ENCODE results near the gene KLK3.

The KLK3 gene

GRCh38 chr19:50843205-50843604 is 11.5 kb upstream of the KLK3 start:
- Histone ChIP-seq H3K27ac (ENCODE audit: insufficient read depth in 1 of 2, low read depth in 1 of 2, low read length in 2 of 2, poor library complexity in 1 of 2, severe bottlenecking in 2 of 2) (no peak overlapping the region), H3K36me3 (ENCODE audit: control insufficient read depth in 4 of 4, insufficient read depth in 4 of 4, low read length in 3 of 4) (no peaks in the 10 kb centered on the region), H3K27me3 (replicated peaks in 2 of 5; ENCODE audit: control insufficient read depth in 4 of 5, insufficient read depth in 5 of 5, low read length in 4 of 5) (peaks cover 0 to 48% (median 2%) of the 10 kb centered on the region in 5 experiments), H3K9me3 (ENCODE audit: control extremely low read depth in 1 of 5, control insufficient read depth in 4 of 5, insufficient read depth in 2 of 5, low read depth in 1 of 5, low read length in 4 of 5) (peaks cover 0 to 18% (median 6%) of the 10 kb centered on the region in 5 experiments), H3K4me1 (ENCODE audit: control extremely low read depth in 1 of 4, control insufficient read depth in 4 of 4, insufficient read depth in 4 of 4, low read length in 3 of 4) (no peaks in the 10 kb centered on the region), H3K4me3 (ENCODE audit: control insufficient read depth in 1 of 7, extremely low read depth in 1 of 7, insufficient read depth in 4 of 7, low read depth in 2 of 7, low read length in 6 of 7) (no peak overlapping the region)
- ChIA-PET CTCF (no interaction called here), POLR2A (no interaction called here)
- DNase-seq = no peak
- no CpG with 5 or more reads among the region's 2 CpGs for WGBS (ENCODE audit: insufficient coverage)

GRCh38 chr19:50843701-50844221 is 11.0 kb upstream of the KLK3 start:
- peaks cover 0 to 48% (median 2%) of the 10 kb centered on the region in 5 experiments for H3K27me3 ChIP-seq (replicated peaks in 2 of 5; ENCODE audit: control insufficient read depth in 4 of 5, insufficient read depth in 5 of 5, low read length in 4 of 5)
- H3K9me3 ChIP-seq (ENCODE audit: control extremely low read depth in 1 of 5, control insufficient read depth in 4 of 5, insufficient read depth in 2 of 5, low read depth in 1 of 5, low read length in 4 of 5) = peaks cover 0 to 18% (median 6%) of the 10 kb centered on the region in 5 experiments
- H3K4me3 ChIP-seq (ENCODE audit: control insufficient read depth in 1 of 7, extremely low read depth in 1 of 7, insufficient read depth in 4 of 7, low read depth in 2 of 7, low read length in 6 of 7) = no peak overlapping the region
- H3K27ac ChIP-seq (ENCODE audit: insufficient read depth in 1 of 2, low read depth in 1 of 2, low read length in 2 of 2, poor library complexity in 1 of 2, severe bottlenecking in 2 of 2) = no peak overlapping the region
- H3K4me1 ChIP-seq (ENCODE audit: control extremely low read depth in 1 of 4, control insufficient read depth in 4 of 4, insufficient read depth in 4 of 4, low read length in 3 of 4) = no peaks in the 10 kb centered on the region
- DNase-seq = no peak
- 94% methylated on average over 6 of the region's 7 CpGs for WGBS (ENCODE audit: insufficient coverage)
- H3K36me3 ChIP-seq (ENCODE audit: control insufficient read depth in 4 of 4, insufficient read depth in 4 of 4, low read length in 3 of 4) = no peaks in the 10 kb centered on the region
- POLR2A ChIA-PET = no interaction called here
- CTCF ChIA-PET = no interaction called here

- H3K4me3 ChIP-seq (ENCODE audit: control insufficient read depth in 1 of 7, extremely low read depth in 1 of 7, insufficient read depth in 4 of 7, low read depth in 2 of 7, low read length in 6 of 7) = no peak overlapping the region
- POLR2A ChIA-PET = no interaction called here
- H3K9me3 ChIP-seq (ENCODE audit: control extremely low read depth in 1 of 5, control insufficient read depth in 4 of 5, insufficient read depth in 2 of 5, low read depth in 1 of 5, low read length in 4 of 5) = peaks cover 0 to 18% (median 6%) of the 10 kb centered on the region in 5 experiments
- DNase-seq = no peak
- 71% methylated on average over 8 of the region's 8 CpGs for WGBS (ENCODE audit: insufficient coverage)
- H3K36me3 ChIP-seq (ENCODE audit: control insufficient read depth in 4 of 4, insufficient read depth in 4 of 4, low read length in 3 of 4) = no peaks in the 10 kb centered on the region
- CTCF ChIA-PET = no interaction called here
- peaks cover 0 to 45% (median 2%) of the 10 kb centered on the region in 5 experiments for H3K27me3 ChIP-seq (replicated peaks in 2 of 5; ENCODE audit: control insufficient read depth in 4 of 5, insufficient read depth in 5 of 5, low read length in 4 of 5)
- H3K4me1 ChIP-seq (ENCODE audit: control extremely low read depth in 1 of 4, control insufficient read depth in 4 of 4, insufficient read depth in 4 of 4, low read length in 3 of 4) = no peaks in the 10 kb centered on the region
- H3K27ac ChIP-seq (ENCODE audit: insufficient read depth in 1 of 2, low read depth in 1 of 2, low read length in 2 of 2, poor library complexity in 1 of 2, severe bottlenecking in 2 of 2) = no peak overlapping the region
Observed at GRCh38 chr19:50844296-50844935, 10.3 kb upstream of the KLK3 start.

DNA sequence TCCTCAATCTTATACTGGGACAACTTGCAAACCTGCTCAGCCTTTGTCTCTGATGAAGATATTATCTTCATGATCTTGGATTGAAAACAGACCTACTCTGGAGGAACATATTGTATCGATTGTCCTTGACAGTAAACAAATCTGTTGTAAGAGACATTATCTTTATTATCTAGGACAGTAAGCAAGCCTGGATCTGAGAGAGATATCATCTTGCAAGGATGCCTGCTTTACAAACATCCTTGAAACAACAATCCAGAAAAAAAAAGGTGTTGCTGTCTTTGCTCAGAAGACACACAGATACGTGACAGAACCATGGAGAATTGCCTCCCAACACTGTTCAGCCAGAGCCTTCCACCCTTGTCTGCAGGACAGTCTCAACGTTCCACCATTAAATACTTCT is 4.0 kb upstream of the KLK3 start:
- H3K36me3 ChIP-seq (ENCODE audit: control insufficient read depth in 4 of 4, insufficient read depth in 4 of 4, low read length in 3 of 4) = no peaks in the 10 kb centered on the region
- CTCF ChIA-PET = no interaction called here
- H3K27ac ChIP-seq (ENCODE audit: insufficient read depth in 1 of 2, low read depth in 1 of 2, low read length in 2 of 2, poor library complexity in 1 of 2, severe bottlenecking in 2 of 2) = no peak overlapping the region
- WGBS (ENCODE audit: insufficient coverage) = 75% methylated on average over 2 of the region's 3 CpGs
- no peak overlapping the region for H3K4me3 ChIP-seq (ENCODE audit: control insufficient read depth in 1 of 7, extremely low read depth in 1 of 7, insufficient read depth in 4 of 7, low read depth in 2 of 7, low read length in 6 of 7)
- H3K9me3 ChIP-seq (ENCODE audit: control extremely low read depth in 1 of 5, control insufficient read depth in 4 of 5, insufficient read depth in 2 of 5, low read depth in 1 of 5, low read length in 4 of 5) = no peaks in the 10 kb centered on the region
- H3K4me1 ChIP-seq (ENCODE audit: control extremely low read depth in 1 of 4, control insufficient read depth in 4 of 4, insufficient read depth in 4 of 4, low read length in 3 of 4) = no peaks in the 10 kb centered on the region
- no peak for DNase-seq
- POLR2A ChIA-PET = no interaction called here
- peaks cover 0 to 46% (median 8%) of the 10 kb centered on the region in 5 experiments for H3K27me3 ChIP-seq (replicated peaks in 2 of 5; ENCODE audit: control insufficient read depth in 4 of 5, insufficient read depth in 5 of 5, low read length in 4 of 5)

DNA sequence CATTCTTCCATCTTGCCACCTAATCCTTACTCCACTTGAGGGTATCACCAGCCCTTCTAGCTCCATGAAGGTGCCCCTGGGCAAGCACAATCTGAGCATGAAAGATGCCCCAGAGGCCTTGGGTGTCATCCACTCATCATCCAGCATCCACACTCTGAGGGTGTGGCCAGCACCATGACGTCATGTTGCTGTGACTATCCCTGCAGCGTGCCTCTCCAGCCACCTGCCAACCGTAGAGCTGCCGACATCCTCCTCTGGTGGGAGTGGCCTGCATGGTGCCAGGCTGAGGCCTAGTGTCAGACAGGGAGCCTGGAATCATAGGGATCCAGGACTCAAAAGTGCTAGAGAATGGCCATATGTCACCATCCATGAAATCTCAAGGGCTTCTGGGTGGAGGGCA is 3.1 kb upstream of the KLK3 start:
- POLR2A ChIA-PET = no interaction called here
- CTCF ChIA-PET = no interaction called here

DNA sequence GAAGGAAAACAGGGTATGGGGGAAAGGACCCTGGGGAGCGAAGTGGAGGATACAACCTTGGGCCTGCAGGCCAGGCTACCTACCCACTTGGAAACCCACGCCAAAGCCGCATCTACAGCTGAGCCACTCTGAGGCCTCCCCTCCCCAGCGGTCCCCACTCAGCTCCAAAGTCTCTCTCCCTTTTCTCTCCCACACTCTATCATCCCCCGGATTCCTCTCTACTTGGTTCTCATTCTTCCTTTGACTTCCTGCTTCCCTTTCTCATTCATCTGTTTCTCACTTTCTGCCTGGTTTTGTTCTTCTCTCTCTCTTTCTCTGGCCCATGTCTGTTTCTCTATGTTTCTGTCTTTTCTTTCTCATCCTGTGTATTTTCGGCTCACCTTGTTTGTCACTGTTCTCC is 2.7 kb downstream of the KLK3 start:
- 79% methylated on average over 4 of the region's 6 CpGs for WGBS (ENCODE audit: insufficient coverage)
- DNase-seq = no peak
- CTCF ChIA-PET = no interaction called here
- H3K27ac ChIP-seq (ENCODE audit: insufficient read depth in 1 of 2, low read depth in 1 of 2, low read length in 2 of 2, poor library complexity in 1 of 2, severe bottlenecking in 2 of 2) = no peak overlapping the region
- POLR2A ChIA-PET = no interaction called here
- peaks cover 0 to 74% (median 17%) of the 10 kb centered on the region in 5 experiments for H3K27me3 ChIP-seq (replicated peaks in 2 of 5; ENCODE audit: control insufficient read depth in 4 of 5, insufficient read depth in 5 of 5, low read length in 4 of 5)
- H3K9me3 ChIP-seq (ENCODE audit: control extremely low read depth in 1 of 5, control insufficient read depth in 4 of 5, insufficient read depth in 2 of 5, low read depth in 1 of 5, low read length in 4 of 5) = peaks cover 0 to 17% (median 14%) of the 10 kb centered on the region in 5 experiments
- no peaks in the 10 kb centered on the region for H3K4me1 ChIP-seq (ENCODE audit: control extremely low read depth in 1 of 4, control insufficient read depth in 4 of 4, insufficient read depth in 4 of 4, low read length in 3 of 4)
- H3K4me3 ChIP-seq (ENCODE audit: control insufficient read depth in 1 of 7, extremely low read depth in 1 of 7, insufficient read depth in 4 of 7, low read depth in 2 of 7, low read length in 6 of 7) = no peak overlapping the region
- no peaks in the 10 kb centered on the region for H3K36me3 ChIP-seq (ENCODE audit: control insufficient read depth in 4 of 4, insufficient read depth in 4 of 4, low read length in 3 of 4)

More for the DNA sequence above, 3.1 kb upstream of the KLK3 start:
- Histone ChIP-seq H3K27me3 (replicated peaks in 2 of 5; ENCODE audit: control insufficient read depth in 4 of 5, insufficient read depth in 5 of 5, low read length in 4 of 5) (peaks cover 0 to 54% (median 9%) of the 10 kb centered on the region in 5 experiments), H3K4me1 (ENCODE audit: control extremely low read depth in 1 of 4, control insufficient read depth in 4 of 4, insufficient read depth in 4 of 4, low read length in 3 of 4) (no peaks in the 10 kb centered on the region), H3K27ac (ENCODE audit: insufficient read depth in 1 of 2, low read depth in 1 of 2, low read length in 2 of 2, poor library complexity in 1 of 2, severe bottlenecking in 2 of 2) (no peak overlapping the region), H3K4me3 (ENCODE audit: control insufficient read depth in 1 of 7, extremely low read depth in 1 of 7, insufficient read depth in 4 of 7, low read depth in 2 of 7, low read length in 6 of 7) (no peak overlapping the region), H3K9me3 (ENCODE audit: control extremely low read depth in 1 of 5, control insufficient read depth in 4 of 5, insufficient read depth in 2 of 5, low read depth in 1 of 5, low read length in 4 of 5) (no peaks in the 10 kb centered on the region), H3K36me3 (ENCODE audit: control insufficient read depth in 4 of 4, insufficient read depth in 4 of 4, low read length in 3 of 4) (no peaks in the 10 kb centered on the region)
- no peak for DNase-seq
- 83% methylated on average over 4 of the region's 4 CpGs for WGBS (ENCODE audit: insufficient coverage)

DNA sequence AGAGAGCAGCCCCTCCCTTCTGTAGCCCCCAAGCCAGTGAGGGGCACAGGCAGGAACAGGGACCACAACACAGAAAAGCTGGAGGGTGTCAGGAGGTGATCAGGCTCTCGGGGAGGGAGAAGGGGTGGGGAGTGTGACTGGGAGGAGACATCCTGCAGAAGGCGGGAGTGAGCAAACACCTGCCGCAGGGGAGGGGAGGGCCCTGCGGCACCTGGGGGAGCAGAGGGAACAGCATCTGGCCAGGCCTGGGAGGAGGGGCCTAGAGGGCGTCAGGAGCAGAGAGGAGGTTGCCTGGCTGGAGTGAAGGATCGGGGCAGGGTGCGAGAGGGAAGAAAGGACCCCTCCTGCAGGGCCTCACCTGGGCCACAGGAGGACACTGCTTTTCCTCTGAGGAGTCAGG is 4.2 kb downstream of the KLK3 start:
- DNase-seq = no peak
- Histone ChIP-seq H3K36me3 (ENCODE audit: control insufficient read depth in 4 of 4, insufficient read depth in 4 of 4, low read length in 3 of 4) (no peaks in the 10 kb centered on the region), H3K4me3 (ENCODE audit: control insufficient read depth in 1 of 7, extremely low read depth in 1 of 7, insufficient read depth in 4 of 7, low read depth in 2 of 7, low read length in 6 of 7) (no peak overlapping the region), H3K9me3 (ENCODE audit: control extremely low read depth in 1 of 5, control insufficient read depth in 4 of 5, insufficient read depth in 2 of 5, low read depth in 1 of 5, low read length in 4 of 5) (peaks cover 0 to 17% (median 14%) of the 10 kb centered on the region in 5 experiments), H3K4me1 (ENCODE audit: control extremely low read depth in 1 of 4, control insufficient read depth in 4 of 4, insufficient read depth in 4 of 4, low read length in 3 of 4) (no peaks in the 10 kb centered on the region), H3K27ac (ENCODE audit: insufficient read depth in 1 of 2, low read depth in 1 of 2, low read length in 2 of 2, poor library complexity in 1 of 2, severe bottlenecking in 2 of 2) (no peak overlapping the region), H3K27me3 (replicated peaks in 2 of 5; ENCODE audit: control insufficient read depth in 4 of 5, insufficient read depth in 5 of 5, low read length in 4 of 5) (peaks cover 0 to 74% (median 17%) of the 10 kb centered on the region in 5 experiments)
- ChIA-PET POLR2A (no interaction called here), CTCF (no interaction called here)
- 19% methylated on average over 6 of the region's 7 CpGs for WGBS (ENCODE audit: insufficient coverage)

All from common myeloid progenitor, CD34-positive (primary cell).